Stromal cell of bone marrow (primary cell): ENCODE measurements around the gene ITGB5.
"Not testable (repeated sequence)": the region's sequence is repeated elsewhere in the genome, so short reads cannot be mapped to it uniquely, and the experiment has no call there.

Experiments used
- DNase-seq: peaks from one replicate; pipeline ENCODE4 v3.0.0-alpha.2; 2012; ENCODE audit warnings: low read depth

The ITGB5 gene

DNA sequence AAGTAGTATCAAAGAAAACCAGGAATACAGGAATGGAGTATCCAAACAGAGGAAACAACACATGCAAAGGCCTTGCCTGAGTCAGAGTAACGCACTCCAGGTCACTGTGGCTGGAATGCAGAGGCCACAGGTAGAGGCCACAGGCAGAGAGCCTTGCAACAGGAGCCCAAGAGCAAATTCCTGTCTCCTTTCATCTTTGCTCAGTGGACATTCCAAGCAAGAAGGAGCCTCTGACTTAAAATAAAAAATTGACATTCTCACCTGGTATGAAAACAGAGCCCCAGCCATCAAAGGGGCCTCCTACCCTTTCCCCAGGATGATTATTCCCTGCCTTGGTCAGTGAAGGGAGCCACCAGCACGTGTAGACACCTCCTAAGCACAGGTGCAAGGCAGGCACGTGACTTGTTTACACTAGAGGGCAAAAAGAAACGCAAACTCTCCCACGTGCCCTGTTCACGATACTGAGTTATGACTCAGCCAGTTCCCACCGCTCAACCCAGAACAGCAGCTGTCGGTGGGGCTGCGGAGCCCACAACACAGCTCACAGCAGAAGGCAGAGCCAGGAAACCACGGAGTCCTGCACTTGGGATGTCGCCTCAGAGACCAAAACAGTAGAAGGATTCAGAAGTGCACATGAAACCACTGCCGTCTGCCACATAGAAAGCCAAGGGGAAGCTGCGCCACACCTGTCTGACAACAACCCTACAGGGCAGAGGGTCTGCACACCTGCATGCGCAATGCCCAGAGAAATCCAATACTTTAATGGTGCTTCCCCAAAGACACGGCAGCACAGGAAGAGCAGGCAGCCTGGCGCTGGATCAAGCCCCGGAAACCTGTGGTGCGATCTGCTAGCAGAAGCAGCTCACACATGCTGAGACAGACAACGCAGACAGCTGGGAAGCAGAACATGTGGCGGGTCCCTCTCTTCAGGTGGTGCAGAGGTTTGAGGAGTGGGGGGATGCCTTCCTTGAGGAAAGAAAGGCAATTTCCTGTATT lies 52.1 kb downstream of the ITGB5 start:
- DNase-seq: no peak

DNA sequence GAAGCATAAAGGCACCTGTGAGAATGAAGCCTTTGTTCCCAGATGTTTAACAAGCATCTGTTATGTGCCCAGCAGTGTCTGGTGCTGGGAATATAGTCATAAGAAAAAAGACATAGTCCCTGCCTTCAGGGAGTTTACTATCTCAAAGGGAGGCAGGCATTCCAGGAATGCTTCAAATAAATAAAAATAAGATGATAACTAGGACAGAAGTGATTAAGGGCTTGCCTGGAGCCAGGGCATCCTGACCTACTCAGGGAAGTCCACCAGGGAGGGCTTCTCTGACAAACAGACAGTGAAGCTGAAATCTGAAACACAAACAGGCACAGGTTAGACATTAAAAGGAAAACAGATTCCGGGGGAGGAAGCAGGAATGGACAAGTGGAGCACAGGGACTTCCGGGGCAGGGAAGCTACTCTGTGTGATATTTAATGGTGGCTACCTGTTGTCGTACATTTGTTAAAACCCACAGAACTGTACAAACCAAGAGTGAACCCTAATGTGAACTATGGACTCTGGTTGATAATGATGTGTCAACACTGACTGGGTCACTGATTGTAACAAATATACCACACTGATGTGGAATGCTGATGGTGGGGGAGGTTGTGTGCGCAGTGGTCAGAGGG lies 53.3 kb downstream of the ITGB5 start:
- no peak for DNase-seq

- peak; percentile 81 for DNase-seq
Measured at GRCh38 chr3:124832782-124833709, 54.1 kb downstream of the ITGB5 start.

DNA sequence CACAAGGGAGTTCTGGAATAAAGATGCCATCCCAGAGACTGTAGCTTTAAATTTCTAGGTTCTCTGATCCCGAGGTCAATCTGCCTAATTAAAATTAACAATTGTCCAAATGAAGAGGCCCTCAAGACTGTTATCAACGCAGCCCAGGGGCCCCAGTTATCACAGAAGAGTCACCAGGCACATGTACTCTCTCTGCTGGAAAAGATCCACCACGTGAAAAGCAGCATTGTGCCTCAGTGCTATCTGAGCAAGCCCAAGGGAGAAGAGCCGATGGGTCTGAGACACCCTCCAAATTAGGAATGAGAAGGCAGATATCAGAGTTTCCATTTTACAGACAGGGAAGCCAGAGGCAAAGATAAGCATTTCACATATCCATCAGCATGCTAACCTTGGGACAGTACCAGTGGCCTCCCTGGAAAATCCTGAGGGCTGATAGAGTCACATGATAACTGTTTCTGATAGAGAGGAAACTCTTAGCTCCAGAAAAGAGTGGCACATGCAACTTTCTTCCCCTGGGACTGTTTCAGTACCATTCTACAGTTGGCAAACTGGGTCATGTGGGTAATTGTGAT lies 55.5 kb downstream of the ITGB5 start:
- DNase-seq: no peak

DNA sequence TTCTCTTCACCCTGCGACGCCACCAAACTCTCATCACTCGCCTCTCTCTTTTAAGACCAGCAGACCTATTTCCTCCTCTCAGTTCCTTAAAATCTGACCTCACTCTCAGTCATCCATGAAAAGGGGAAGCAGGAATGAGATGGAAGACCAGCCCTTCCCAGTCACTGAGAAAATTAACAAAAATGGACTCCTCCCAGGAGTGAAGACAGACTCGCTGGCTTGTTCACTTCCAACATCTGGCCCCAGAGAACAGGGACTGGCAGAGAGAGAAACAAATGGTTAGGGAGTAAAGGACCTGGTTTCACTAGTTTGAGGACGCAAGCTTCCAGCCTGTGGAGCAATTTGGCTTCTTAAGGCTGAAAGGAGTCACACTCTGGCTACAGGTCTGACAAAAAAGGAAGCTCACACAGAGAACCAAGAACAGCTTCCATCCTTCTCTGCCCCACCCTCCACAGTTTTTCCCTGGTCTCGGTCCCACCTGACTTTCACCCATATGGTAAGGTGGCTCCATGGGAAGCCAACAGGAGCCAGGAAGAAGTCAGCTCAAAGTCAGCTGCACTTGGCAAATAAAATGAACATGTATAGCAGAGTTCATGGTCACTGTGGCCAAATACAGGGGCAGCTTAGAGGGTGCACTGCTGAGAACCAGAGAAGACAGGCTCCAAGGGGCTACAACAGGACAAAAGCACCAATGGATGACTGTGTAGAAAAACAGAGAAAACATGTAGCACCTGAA lies 57.2 kb downstream of the ITGB5 start:
- no peak for DNase-seq

DNA sequence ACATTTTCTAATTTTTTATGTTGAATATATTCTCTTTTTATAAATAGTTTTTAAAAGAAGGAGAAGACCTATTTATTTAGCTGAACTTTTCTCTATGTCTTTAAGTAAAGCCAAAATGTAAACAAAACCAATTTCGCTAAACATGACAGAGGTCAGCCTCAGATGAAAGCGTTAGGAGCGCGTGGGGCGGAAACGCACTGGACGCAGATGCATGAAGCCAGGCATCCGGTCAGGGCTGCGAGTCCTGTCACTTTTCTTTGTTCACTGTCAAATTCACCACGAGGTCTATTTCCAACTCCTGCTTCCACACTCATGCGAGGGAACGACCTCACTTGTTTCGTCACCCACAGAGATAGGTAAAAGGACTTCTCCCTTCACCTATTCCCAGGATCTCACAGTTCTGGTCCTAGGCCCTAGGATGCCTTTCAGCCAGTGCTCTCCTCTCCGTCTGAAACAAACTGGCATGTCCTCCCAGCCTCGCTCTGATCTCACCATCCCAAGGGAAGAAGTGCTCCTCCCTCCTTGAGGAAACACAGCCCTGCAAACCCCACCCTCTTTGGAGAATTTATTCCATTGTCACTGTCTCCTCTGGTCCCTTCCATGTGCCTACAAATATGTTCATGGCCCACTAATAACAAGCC lies 57.9 kb downstream of the ITGB5 start:
- peak; percentile 62 for DNase-seq

GRCh38 chr3:124827476-124828206 lies 59.5 kb downstream of the ITGB5 start:
- not testable (repeated sequence) for DNase-seq

- peak; percentile 88 for DNase-seq
Measured at GRCh38 chr3:124826703-124827102, 60.5 kb downstream of the ITGB5 start.

DNA sequence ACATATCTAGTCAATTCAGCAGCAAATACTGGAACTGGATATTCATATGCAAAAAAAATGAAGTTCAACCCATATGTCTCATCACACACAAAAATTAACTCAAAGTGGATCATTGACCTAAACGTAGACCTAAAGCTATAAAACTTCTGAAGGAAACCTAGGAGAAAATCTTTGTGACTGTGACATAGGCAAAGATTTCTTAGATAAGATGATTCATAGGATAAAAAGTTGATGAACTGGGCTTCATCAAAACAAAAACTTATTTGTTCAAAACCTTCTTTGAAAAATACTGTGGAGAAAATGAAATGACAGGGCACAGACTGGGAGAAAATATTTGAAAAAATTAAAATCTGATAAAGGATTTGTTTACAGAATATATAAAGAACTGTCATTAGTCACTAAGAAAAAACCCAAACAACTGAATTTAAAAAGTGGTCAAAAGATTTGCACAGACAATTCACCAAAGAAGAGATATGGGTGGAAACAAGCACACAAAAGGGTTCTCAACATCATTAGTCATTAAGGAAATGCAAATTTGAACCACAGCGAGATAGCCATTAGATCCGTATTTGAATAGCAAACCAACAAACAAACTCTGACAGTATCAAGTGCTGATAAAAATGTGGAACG lies 62.8 kb downstream of the ITGB5 start:
- DNase-seq: no peak

GRCh38 chr3:124823648-124824047 lies 63.5 kb downstream of the ITGB5 start:
- DNase-seq: no peak

GRCh38 chr3:124823206-124823605 lies 64.0 kb downstream of the ITGB5 start:
- no peak for DNase-seq

- no peak for DNase-seq
Measured at GRCh38 chr3:124821356-124821755, 65.8 kb downstream of the ITGB5 start.

GRCh38 chr3:124818398-124819091 lies 68.6 kb downstream of the ITGB5 start:
- no peak for DNase-seq

DNA sequence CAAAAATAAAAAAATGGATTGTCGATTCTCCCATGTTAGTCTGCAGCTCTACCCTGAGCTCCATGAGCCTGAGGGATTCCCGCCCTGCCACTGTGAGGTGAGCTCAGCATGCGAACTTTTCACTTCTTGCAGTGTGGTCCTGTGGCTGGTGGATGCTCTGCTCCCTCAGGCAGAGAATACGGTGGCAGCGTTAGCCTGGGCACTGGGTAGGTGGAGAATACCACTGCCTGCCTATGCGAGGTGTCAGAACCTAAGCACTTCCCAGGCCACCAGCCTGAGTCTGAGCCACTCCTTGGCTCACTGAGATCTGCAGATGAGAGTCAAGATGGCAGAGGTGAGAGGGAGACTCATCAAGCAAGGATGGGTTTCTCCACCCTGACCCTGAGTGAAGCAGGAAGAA lies 70.1 kb downstream of the ITGB5 start:
- no peak for DNase-seq

DNA sequence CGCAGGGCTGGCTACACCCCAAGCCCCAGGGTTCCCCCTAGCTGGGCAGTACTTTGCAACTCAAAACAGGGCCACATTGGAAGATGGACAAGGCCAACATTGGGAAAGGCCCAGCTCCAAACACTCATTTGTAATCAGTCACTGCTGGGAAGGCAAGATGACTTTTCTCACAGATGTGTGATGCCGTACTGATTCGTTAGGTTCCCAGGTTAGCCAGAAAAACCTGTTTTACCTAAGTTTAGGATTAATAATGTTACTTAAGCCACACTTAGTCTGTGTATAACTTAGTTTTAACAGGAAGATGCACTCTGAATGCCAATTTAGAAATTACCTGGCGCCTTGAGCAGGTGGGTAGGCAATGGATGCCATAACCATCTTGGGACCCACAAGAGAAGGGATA lies 71.0 kb downstream of the ITGB5 start:
- no peak for DNase-seq

DNA sequence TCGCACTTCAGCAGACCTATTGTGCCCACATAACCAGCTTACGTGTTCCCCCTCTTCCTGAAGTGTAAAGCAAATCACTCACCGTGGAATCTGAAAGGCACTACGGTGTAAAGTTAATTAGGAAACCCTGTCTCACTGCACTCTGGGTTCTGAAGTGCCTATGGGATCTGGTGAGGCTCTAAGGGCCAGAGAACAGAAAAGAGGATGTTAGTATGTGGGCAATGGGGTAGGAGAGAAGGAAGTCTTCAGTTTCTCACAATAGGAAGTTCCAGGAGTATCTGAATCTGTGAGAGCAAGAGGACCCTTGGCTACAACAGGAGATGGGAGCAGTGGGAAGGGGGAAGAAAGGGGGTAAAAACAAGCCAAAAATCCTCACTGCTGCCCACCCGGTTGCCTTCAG lies 71.4 kb downstream of the ITGB5 start:
- DNase-seq: no peak

DNA sequence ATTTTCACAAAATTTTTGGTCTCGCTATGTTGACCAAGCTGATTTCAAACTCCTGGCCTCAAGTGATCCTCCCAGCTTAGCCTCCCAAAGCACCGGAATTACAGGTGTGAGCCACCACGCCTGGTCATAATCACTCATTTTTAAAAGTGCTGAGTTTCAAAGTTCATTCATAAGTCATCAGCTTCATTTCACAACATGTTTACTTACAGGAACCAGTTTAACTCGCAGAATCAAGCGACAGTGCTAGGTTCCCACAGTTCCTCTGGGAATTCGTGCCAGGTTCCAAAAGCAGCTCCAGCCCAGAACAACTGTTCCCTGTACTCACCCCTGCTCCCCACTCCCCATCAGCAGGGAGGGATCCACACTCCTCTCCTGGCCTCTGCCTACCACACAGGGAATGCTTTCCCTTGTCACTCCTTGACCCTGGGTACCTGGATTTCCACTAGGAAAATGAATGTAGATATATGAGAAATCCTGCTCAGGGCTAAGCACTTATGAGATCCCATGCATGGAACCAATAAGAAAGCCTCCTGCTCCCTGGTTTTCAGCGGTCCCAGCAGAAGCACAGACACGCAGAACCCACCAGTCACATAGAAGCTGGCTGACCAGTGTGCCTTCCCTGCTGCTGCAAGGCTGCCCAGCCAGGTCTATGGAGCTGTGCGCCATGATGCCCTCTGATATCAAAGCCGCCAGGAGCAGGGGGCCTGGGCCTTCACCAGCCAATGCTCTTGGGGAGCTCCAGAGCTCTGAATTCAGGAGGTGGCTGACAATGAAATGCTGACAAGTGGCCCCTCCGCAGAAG lies 72.3 kb downstream of the ITGB5 start:
- no peak for DNase-seq

DNA sequence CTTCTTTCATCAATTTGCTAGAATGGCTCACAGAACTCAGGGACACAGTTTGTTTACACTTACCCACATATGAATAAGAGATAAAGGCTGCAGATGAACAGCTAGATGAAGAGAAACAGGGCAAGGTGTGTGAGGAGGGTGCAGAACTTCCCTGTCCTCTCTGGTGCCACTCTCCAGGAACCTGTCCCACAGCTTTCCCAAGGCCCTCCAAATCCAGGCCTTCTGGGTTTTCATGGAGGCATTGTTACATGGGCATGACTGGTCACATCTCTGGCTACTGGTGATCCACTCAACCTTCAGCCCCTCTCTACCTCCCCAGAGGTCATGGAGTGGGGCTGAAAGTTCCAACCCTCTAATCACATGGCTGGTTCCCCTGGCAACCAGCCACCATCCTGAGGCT lies 73.6 kb downstream of the ITGB5 start:
- DNase-seq: no peak
